HG03280 (cell line): ENCODE measurements around the gene TRMT10C.
"Not testable (repeated sequence)": the region's sequence is repeated elsewhere in the genome, so short reads cannot be mapped to it uniquely, and the experiment has no call there.

Experiments
- ATAC-seq: cut with Tn5 transposase; IDR thresholded peaks from one replicate; pipeline ENCODE4 v1.9.1; 2021; ENCODE audit warnings: mild to moderate bottlenecking, moderate library complexity; ENCODE audit not compliant: unreplicated experiment

The TRMT10C gene

GRCh38 chr3:101548527-101549105 lies 13.1 kb upstream of the TRMT10C start:
- ATAC-seq: no peak

GRCh38 chr3:101549473-101549872 lies 12.2 kb upstream of the TRMT10C start:
- ATAC-seq: no peak

GRCh38 chr3:101551359-101552081 lies 10.1 kb upstream of the TRMT10C start:
- not testable (repeated sequence) for ATAC-seq

GRCh38 chr3:101553381-101553780 lies 8.3 kb upstream of the TRMT10C start:
- not testable (repeated sequence) for ATAC-seq

- ATAC-seq: no peak
Measured at GRCh38 chr3:101556064-101556463, 5.6 kb upstream of the TRMT10C start.

- no peak for ATAC-seq
Measured at GRCh38 chr3:101567528-101568317, 6.1 kb downstream of the TRMT10C start.

- ATAC-seq: no peak
Measured at GRCh38 chr3:101571028-101571895, 9.6 kb downstream of the TRMT10C start.

- peak; percentile 89 for ATAC-seq
Measured at GRCh38 chr3:101573449-101574387, 12.1 kb downstream of the TRMT10C start, which contains the start of gene PCNP. Gene PCNP, plus strand, starts transcription at chr3:101574180. Its CDS starts 36 bp downstream, at chr3:101574216.

- peak; percentile 40 for ATAC-seq
Measured at GRCh38 chr3:101574388-101575112, 12.9 kb downstream of the TRMT10C start.

GRCh38 chr3:101577286-101577685 lies 15.6 kb downstream of the TRMT10C start:
- ATAC-seq: no peak

- ATAC-seq: no peak
Measured at GRCh38 chr3:101588616-101589015, 26.9 kb downstream of the TRMT10C start.

GRCh38 chr3:101591071-101591470 lies 29.4 kb downstream of the TRMT10C start:
- ATAC-seq: no peak

- ATAC-seq: no peak
Measured at GRCh38 chr3:101602731-101603130, 41.1 kb downstream of the TRMT10C start.

GRCh38 chr3:101603184-101603583 lies 41.5 kb downstream of the TRMT10C start:
- no peak for ATAC-seq

GRCh38 chr3:101605398-101605797 lies 43.7 kb downstream of the TRMT10C start:
- ATAC-seq: not testable (repeated sequence)

- peak; percentile 63 for ATAC-seq
Measured at GRCh38 chr3:101611023-101611422, 49.4 kb downstream of the TRMT10C start.

GRCh38 chr3:101613014-101613413 lies 51.3 kb downstream of the TRMT10C start:
- ATAC-seq: not testable (repeated sequence)

GRCh38 chr3:101615525-101615924 lies 53.9 kb downstream of the TRMT10C start:
- ATAC-seq: no peak
